Endothelial cell of umbilical vein (primary cell): ENCODE measurements around the gene PUDP. TPM values are rescaled to one million over a fixed set of nuclear protein-coding genes. Genes with fewer than 3 reads are reported as not detected.

ENCODE experiments used
- BruUV-seq: library from RNA; stranded (reverse); fragments of 400-500 nt; replicated peaks from 2 replicates; lab custom pipeline; 2021; lab: Mats Ljungman, UMichigan
- CTCF ChIA-PET: fragments of 300-600, 350-600 bp; sonication (Branson Sonifier 250); formaldehyde crosslinking; loops from one replicate; lab custom pipeline; 2021; ENCODE audit warnings: antibody characterized with exemption, inconsistent platforms; lab: Charles Lee
- POLR2A ChIA-PET: fragments of 300-600, 350-600 bp; sonication (Branson Sonifier 250); formaldehyde crosslinking; loops from one replicate; lab custom pipeline; 2021; ENCODE audit warnings: antibody characterized with exemption, inconsistent platforms; lab: Charles Lee
- DNase-seq: peaks from one replicate; pipeline ENCODE4 v3.0.0-alpha.2; 2011; ENCODE audit warnings: low read depth, low spot score
- FAIRE-seq: peaks from 2 replicates; lab custom pipeline; 2011; peaks lifted over from hg19 to GRCh38; lab: Jason Lieb, UNC
- H2AFZ ChIP-seq: 2 replicates; pipeline ENCODE4 v1.6.0; 2012; ENCODE audit warnings: low read depth, low read length, control low read depth, inconsistent platforms
- H3K27ac ChIP-seq: 2 replicates; pipeline ENCODE4 v1.5.1; 2011; ENCODE audit warnings: low read depth, mild to moderate bottlenecking, control low read depth, low read length, moderate library complexity; ENCODE audit not compliant: insufficient read depth
- H3K27me3 ChIP-seq, 2 experiments: 2 replicates each; pipeline versions ENCODE4 v1.6.0 to v1.6.1; 2011; ENCODE audit warnings: low read length in 2 of 2, mixed read lengths in 1 of 2; ENCODE audit not compliant: control insufficient read depth in 2 of 2, insufficient read depth in 2 of 2
- H3K36me3 ChIP-seq, 2 experiments: 2 replicates in 1 of 2; 3 replicates in 1 of 2; pipeline ENCODE4 v1.5.1; 2011; ENCODE audit warnings: low read length in 2 of 2, mild to moderate bottlenecking in 1 of 2, moderate library complexity in 1 of 2; ENCODE audit not compliant: control insufficient read depth in 2 of 2, insufficient read depth in 2 of 2; ENCODE audit errors: extremely low read depth in 1 of 2
- H3K4me1 ChIP-seq: 3 replicates; pipeline ENCODE4 v1.5.1; 2011; ENCODE audit warnings: mild to moderate bottlenecking, low read length; ENCODE audit not compliant: control insufficient read depth, insufficient read depth; ENCODE audit errors: extremely low read depth
- H3K4me2 ChIP-seq: 2 replicates; pipeline ENCODE4 v1.6.1; 2011; ENCODE audit warnings: low read length, control low read depth, mixed read lengths; ENCODE audit not compliant: insufficient read depth
- H3K4me3 ChIP-seq, 3 experiments: fragments of 200-600 bp in 1 of 3; sonication (generic), shearing (Covaris generic) in 1 of 3; replicated peaks in 1 of 3; 2 replicates each; pipeline ENCODE4 v1.5.1; 2011 to 2016; ENCODE audit warnings: control low read depth in 3 of 3, low read length in 3 of 3, mild to moderate bottlenecking in 2 of 3, inconsistent platforms in 1 of 3, low read depth in 1 of 3, moderate library complexity in 1 of 3; ENCODE audit not compliant: insufficient read depth in 1 of 3
- H3K79me2 ChIP-seq: 2 replicates; pipeline ENCODE4 v1.6.0; 2012; ENCODE audit warnings: low read length, inconsistent platforms; ENCODE audit not compliant: control insufficient read depth, insufficient read depth
- H3K9ac ChIP-seq: replicated peaks from 2 replicates; pipeline ENCODE3; 2011; ENCODE audit warnings: low read length, control low read depth; ENCODE audit not compliant: insufficient read depth; ENCODE audit errors: extremely low read depth
- H3K9me1 ChIP-seq: replicated peaks from 3 replicates; pipeline ENCODE4 v1.6.0; 2011; ENCODE audit warnings: mild to moderate bottlenecking, low read length; ENCODE audit not compliant: control insufficient read depth, insufficient read depth; ENCODE audit errors: extremely low read depth
- H3K9me3 ChIP-seq: replicated peaks from 2 replicates; pipeline ENCODE4 v1.5.1; 2012; ENCODE audit warnings: low read length, inconsistent platforms; ENCODE audit not compliant: control insufficient read depth, insufficient read depth
- H4K20me1 ChIP-seq: replicated peaks from 2 replicates; pipeline ENCODE3; 2011; ENCODE audit warnings: mild to moderate bottlenecking, low read length; ENCODE audit not compliant: control insufficient read depth, insufficient read depth; ENCODE audit errors: extremely low read depth
- CTCF ChIP-seq, 2 donors: IDR thresholded peaks; 1 replicate in 1 of 2; 2 replicates in 1 of 2; pipeline ENCODE4 v1.5.1; 2011; ENCODE audit warnings: low read length in 2 of 2, mild to moderate bottlenecking in 2 of 2, moderate library complexity in 2 of 2, control low read depth in 1 of 2, inconsistent platforms in 1 of 2, low read depth in 1 of 2; ENCODE audit not compliant: insufficient read depth in 1 of 2; ENCODE audit errors: extremely low read depth in 1 of 2
- EZH2 ChIP-seq: IDR thresholded peaks from 2 replicates; pipeline ENCODE4 v1.6.1; 2012; ENCODE audit warnings: borderline replicate concordance, low read depth, mild to moderate bottlenecking, moderate library complexity, low read length, inconsistent platforms; ENCODE audit not compliant: severe bottlenecking
- FOS ChIP-seq: IDR thresholded peaks from 2 replicates; pipeline ENCODE4 v1.6.1; 2011; ENCODE audit warnings: mild to moderate bottlenecking, low read length, moderate library complexity, borderline replicate concordance; ENCODE audit not compliant: insufficient read depth
- GATA2 ChIP-seq: IDR thresholded peaks from 2 replicates; pipeline ENCODE4 v1.7.0; 2011; ENCODE audit warnings: low read depth, mild to moderate bottlenecking, moderate library complexity, mixed read lengths, low read length; ENCODE audit not compliant: insufficient read length, insufficient read depth
- JUN ChIP-seq: IDR thresholded peaks from 2 replicates; pipeline ENCODE4 v1.6.1; 2011; ENCODE audit warnings: borderline replicate concordance, low read depth; ENCODE audit not compliant: insufficient read length, insufficient read depth
- MYC ChIP-seq: IDR thresholded peaks from one replicate; pipeline ENCODE4 v1.6.1; 2011; ENCODE audit warnings: mild to moderate bottlenecking, low read depth, low read length
- POLR2A ChIP-seq: IDR thresholded peaks from 2 replicates; pipeline ENCODE4 v1.6.1; 2012; ENCODE audit warnings: low read depth, mild to moderate bottlenecking, control low read depth, low read length
- POLR2AphosphoS5 ChIP-seq: IDR thresholded peaks from 2 replicates; pipeline ENCODE4 v1.6.1; 2012; ENCODE audit warnings: low read depth, mild to moderate bottlenecking, control low read depth, low read length, moderate library complexity; ENCODE audit not compliant: insufficient read depth
- dilution Hi-C: fragments of 300-500 bp; cut with MboI; formaldehyde crosslinking; loops from one replicate; pipeline ENCODE4 v1.15.0; 2019; ENCODE audit warnings: low sequenced_read_pairs; ENCODE audit not compliant: extremely low pct_ligation_motif_present
- intact Hi-C: fragments of 100-400 bp; cut with micrococcal nuclease; formaldehyde crosslinking; loops from one replicate; pipeline ENCODE4 v1.10.0; 2022
- polyA plus RNA-seq, 4 experiments: library from polyadenylated mRNA; depleted of rRNA in 3 of 4; stranded (reverse) in 3 of 4; unstranded in 1 of 4; fragments of >200 nt; gene quantifications; 2 replicates each; pipeline versions ENCODE4 v1.2.1 to v1.2.3, GENCODE V29; 2011 to 2012; ENCODE audit warnings: missing spikeins in 1 of 4
- total RNA-seq: library from RNA; stranded (reverse); gene quantifications from 2 replicates; pipeline ENCODE4 v1.2.3, GENCODE V29; 2021

The PUDP gene
- total and polyA plus RNA-seq, 2 donors (not counting 3 experiments of a cell fraction or from before 2014, with no cell fraction given): 17.3 to 22.5 TPM

GRCh38 chrX:7092543-7092942 lies 55.4 kb downstream of the PUDP start:
- POLR2A ChIA-PET: no interaction called here
- FAIRE-seq (no peak), DNase-seq (no peak)
- Histone ChIP-seq H3K4me2 (no peak overlapping the region), H3K79me2 (no peaks in the 10 kb centered on the region), H3K4me1 (peaks cover 4% of the 10 kb centered on the region), H3K4me3 (no peak overlapping the region), H3K9me1 (no peaks in the 10 kb centered on the region), H3K9me3 (no peaks in the 10 kb centered on the region), H3K9ac (no peak overlapping the region), H3K27me3 (no peaks in the 10 kb centered on the region), H2AFZ (no peak overlapping the region), H3K27ac (no peak overlapping the region), H4K20me1 (no peaks in the 10 kb centered on the region), H3K36me3 (no peaks in the 10 kb centered on the region)
- BruUV-seq: no TSS peak
- no peak for TF ChIP-seq CTCF (IDR thresholded peaks at IDR 0.05; ENCODE audit: extremely low read depth in 1 of 2, insufficient read depth in 1 of 2, low read depth in 1 of 2, low read length in 2 of 2)
- TF ChIP-seq MYC: no peak
- TF ChIP-seq EZH2: no peak
- TF ChIP-seq POLR2A: no peak
- TF ChIP-seq POLR2AphosphoS5: no peak
- no peak for TF ChIP-seq FOS
- intact Hi-C loops: no loop called here
- CTCF ChIA-PET: no interaction called here
- dilution Hi-C loops: no loop called here

- Histone ChIP-seq H3K79me2 (no peaks in the 10 kb centered on the region), H3K9me3 (no peaks in the 10 kb centered on the region), H3K36me3 (no peaks in the 10 kb centered on the region), H3K4me3 (no peak overlapping the region), H3K4me1 (peaks cover 4% of the 10 kb centered on the region), H3K27ac (no peak overlapping the region), H3K4me2 (no peak overlapping the region), H3K9me1 (no peaks in the 10 kb centered on the region), H3K27me3 (no peaks in the 10 kb centered on the region), H2AFZ (no peak overlapping the region), H4K20me1 (no peaks in the 10 kb centered on the region), H3K9ac (no peak overlapping the region)
- no peak for FAIRE-seq
- TF ChIP-seq JUN: no peak
- TF ChIP-seq EZH2: no peak
- no peak for TF ChIP-seq CTCF (IDR thresholded peaks at IDR 0.05; ENCODE audit: extremely low read depth in 1 of 2, insufficient read depth in 1 of 2, low read depth in 1 of 2, low read length in 2 of 2)
- no peak for TF ChIP-seq POLR2AphosphoS5
- TF ChIP-seq POLR2A: no peak
- TF ChIP-seq FOS: no peak
- TF ChIP-seq GATA2: no peak
- dilution Hi-C loops (no loop called here), intact Hi-C loops (no loop called here)
- BruUV-seq: no TSS peak
- DNase-seq: no peak
- POLR2A ChIA-PET: no interaction called here
- CTCF ChIA-PET: interaction anchor here (1.5 kb wide), 1 partner anchor 9 kb away, joined by 4 read pairs; no protein-coding TSS in a partner anchor
Observed at GRCh38 chrX:7091923-7092322, 56.0 kb downstream of the PUDP start.
